SK-N-SH (cell line): Measurements from ENCODE around the gene SRGAP3. TPM values are rescaled to one million over a fixed set of nuclear protein-coding genes. Genes with fewer than 3 reads are reported as not detected.

Experiments used
- CTCF ChIA-PET: fragments of 300-600, 350-600 bp; formaldehyde crosslinking; extraction: SDS; loops from one replicate; lab custom pipeline; 2021; lab: Yijun Ruan, JAX
- POLR2A ChIA-PET: fragments of 350-600 bp; sonication (Branson Sonifier 250); formaldehyde crosslinking; extraction: SDS; loops from one replicate; lab custom pipeline; 2020; ENCODE audit warnings: antibody characterized with exemption, inconsistent platforms; lab: Yijun Ruan, JAX
- DNase-seq: peaks from one replicate; pipeline ENCODE4 v3.0.0; 2012
- H2AFZ ChIP-seq: fragments of 200-600 bp; sonication (generic); 2 replicates; pipeline ENCODE4 v1.8.1; 2016; ENCODE audit warnings: antibody characterized with exemption, mild to moderate bottlenecking, low read depth
- H3F3A ChIP-seq: fragments of 200-600 bp; sonication (generic); replicated peaks from 2 replicates; pipeline ENCODE3; 2016; ENCODE audit warnings: antibody characterized with exemption, mild to moderate bottlenecking; ENCODE audit not compliant: insufficient read depth
- H3K27ac ChIP-seq, 2 experiments: fragments of 200-500 bp in 1 of 2; fragments of 200-600 bp in 1 of 2; sonication (Bioruptor generic) in 1 of 2; sonication (generic), shearing (Covaris generic) in 1 of 2; 2 replicates each; pipeline versions ENCODE4 v1.5.1 to v1.6.1; 2014 to 2016; ENCODE audit warnings: low read depth in 2 of 2, inconsistent platforms in 1 of 2, low read length in 1 of 2, mild to moderate bottlenecking in 1 of 2, mixed read lengths in 1 of 2
- H3K27me3 ChIP-seq: fragments of 200-600 bp; sonication (generic), shearing (Covaris generic); 2 replicates; pipeline ENCODE4 v1.6.1; 2016; ENCODE audit warnings: mixed run types; ENCODE audit not compliant: insufficient read depth
- H3K36me3 ChIP-seq, 2 experiments: fragments of 200-500 bp in 1 of 2; fragments of 200-600 bp in 1 of 2; sonication (Bioruptor generic) in 1 of 2; sonication (generic) in 1 of 2; replicated peaks in 1 of 2; 2 replicates each; pipeline versions ENCODE3 to v1.5.1; 2014 to 2016; ENCODE audit warnings: low read length in 1 of 2, mild to moderate bottlenecking in 1 of 2; ENCODE audit not compliant: insufficient read depth in 2 of 2, control insufficient read depth in 1 of 2
- H3K4me1 ChIP-seq, 2 experiments: fragments of 200-500 bp in 1 of 2; fragments of 200-600 bp in 1 of 2; sonication (Bioruptor generic) in 1 of 2; sonication (generic), shearing (Covaris generic) in 1 of 2; 2 replicates each; pipeline versions ENCODE4 v1.5.1 to v1.6.1; 2014 to 2016; ENCODE audit warnings: low read depth in 1 of 2, low read length in 1 of 2, mixed run types in 1 of 2; ENCODE audit not compliant: insufficient read depth in 2 of 2, control insufficient read depth in 1 of 2
- H3K4me2 ChIP-seq: fragments of 200-600 bp; sonication (generic), shearing (Covaris generic); 2 replicates; pipeline ENCODE4 v1.6.1; 2017; ENCODE audit warnings: mixed run types
- H3K4me3 ChIP-seq, 2 experiments: fragments of 200-500 bp in 1 of 2; fragments of 200-600 bp in 1 of 2; sonication (Bioruptor generic) in 1 of 2; sonication (generic), shearing (Covaris generic) in 1 of 2; 2 replicates each; pipeline versions ENCODE4 v1.5.1 to v1.8.1; 2014 to 2016; ENCODE audit warnings: low read depth in 2 of 2, inconsistent platforms in 1 of 2, low read length in 1 of 2, mild to moderate bottlenecking in 1 of 2, mixed read lengths in 1 of 2, moderate library complexity in 1 of 2
- H3K79me2 ChIP-seq: fragments of 200-600 bp; sonication (generic); 2 replicates; pipeline ENCODE4 v1.8.1; 2017; ENCODE audit warnings: mild to moderate bottlenecking; ENCODE audit not compliant: insufficient read depth
- H3K9ac ChIP-seq: fragments of 200-600 bp; sonication (generic); 2 replicates; pipeline ENCODE4 v1.6.1; 2017; ENCODE audit warnings: mixed run types
- H3K9me2 ChIP-seq: fragments of 200-600 bp; sonication (generic); 2 replicates; pipeline ENCODE4 v1.6.1; 2017; ENCODE audit warnings: mixed run types
- H3K9me3 ChIP-seq: fragments of 200-600 bp; sonication (generic); 2 replicates; pipeline ENCODE4 v1.6.1; 2017; ENCODE audit warnings: mixed run types, mild to moderate bottlenecking, moderate library complexity
- H4K20me1 ChIP-seq: fragments of 200-600 bp; sonication (generic); 2 replicates; pipeline ENCODE4 v1.6.1; 2017; ENCODE audit warnings: mild to moderate bottlenecking, mixed run types; ENCODE audit not compliant: insufficient read depth
- CHD2 ChIP-seq: fragments of 150-350 bp; IDR thresholded peaks from 2 replicates; pipeline ENCODE4 v1.6.1; 2018; ENCODE audit warnings: low read length; ENCODE audit not compliant: partially characterized antibody
- CTCF ChIP-seq: fragments of 200-600 bp; sonication (generic); IDR thresholded peaks from 2 replicates; pipeline ENCODE4 v1.6.1; 2017; ENCODE audit warnings: antibody characterized with exemption, mild to moderate bottlenecking, moderate library complexity
- ELF1 ChIP-seq: IDR thresholded peaks from 2 replicates; pipeline ENCODE4 v1.4.0; 2012
- EZH2phosphoT487 ChIP-seq: fragments of 200-600 bp; sonication (generic); IDR thresholded peaks from 2 replicates; pipeline ENCODE4 v1.6.1; 2017; ENCODE audit warnings: low read depth, mixed run types, mild to moderate bottlenecking, antibody characterized with exemption, moderate library complexity, borderline replicate concordance
- FOSL2 ChIP-seq: IDR thresholded peaks from 2 replicates; pipeline ENCODE4 v1.4.0; 2012; ENCODE audit warnings: low read depth, mild to moderate bottlenecking, moderate library complexity, borderline replicate concordance
- FOXJ3 ChIP-seq: sonication (generic); formaldehyde crosslinking; IDR thresholded peaks from 2 replicates; pipeline ENCODE4 v1.5.1; 2020; ENCODE audit warnings: mild to moderate bottlenecking, missing genetic modification reagents
- FOXM1 ChIP-seq: IDR thresholded peaks from 2 replicates; pipeline ENCODE4 v1.4.0; 2012; ENCODE audit warnings: low read depth, mild to moderate bottlenecking
- GATA2 ChIP-seq: sonication (generic); formaldehyde crosslinking; IDR thresholded peaks from 2 replicates; pipeline ENCODE4 v1.5.0; 2020; ENCODE audit warnings: mild to moderate bottlenecking, missing genetic modification reagents
- IRF3 ChIP-seq: fragments of 150-350 bp; IDR thresholded peaks from 2 replicates; pipeline ENCODE4 v1.6.1; 2016; ENCODE audit warnings: mild to moderate bottlenecking, low read depth, low read length
- JUND ChIP-seq: IDR thresholded peaks from 2 replicates; pipeline ENCODE4 v1.4.0; 2012
- NRF1 ChIP-seq: IDR thresholded peaks from 2 replicates; pipeline ENCODE4 v1.6.1; 2012; ENCODE audit warnings: low read depth, mild to moderate bottlenecking, low read length
- RAD21 ChIP-seq: IDR thresholded peaks from 2 replicates; pipeline ENCODE4 v1.6.1; 2012; ENCODE audit warnings: mild to moderate bottlenecking, low read length
- RCOR1 ChIP-seq: fragments of 150-350 bp; IDR thresholded peaks from 2 replicates; pipeline ENCODE4 v1.6.1; 2017; ENCODE audit warnings: antibody characterized with exemption, low read length
- REST ChIP-seq: IDR thresholded peaks from 2 replicates; pipeline ENCODE4 v1.6.1; 2012; ENCODE audit warnings: mild to moderate bottlenecking, low read depth, low read length, moderate library complexity
- RFX5 ChIP-seq: IDR thresholded peaks from 2 replicates; pipeline ENCODE4 v1.6.1; 2012; ENCODE audit warnings: mild to moderate bottlenecking, improper control_type of control experiment, low read length
- RXRA ChIP-seq: IDR thresholded peaks from 2 replicates; pipeline ENCODE4 v1.4.0; 2012; ENCODE audit warnings: low read depth, mild to moderate bottlenecking, borderline replicate concordance
- SMC3 ChIP-seq: IDR thresholded peaks from 2 replicates; pipeline ENCODE4 v1.6.1; 2012; ENCODE audit warnings: low read depth, low read length, improper control_type of control experiment
- TAF1 ChIP-seq: IDR thresholded peaks from 2 replicates; pipeline ENCODE4 v1.6.1; 2012; ENCODE audit warnings: low read depth, mild to moderate bottlenecking, low read length, moderate library complexity, borderline replicate concordance
- TCF12 ChIP-seq: IDR thresholded peaks from 2 replicates; pipeline ENCODE4 v1.4.0; 2012
- USF2 ChIP-seq: fragments of 150-350 bp; IDR thresholded peaks from 2 replicates; pipeline ENCODE4 v1.6.1; 2017; ENCODE audit warnings: antibody characterized with exemption, low read length, low read depth, borderline replicate concordance
- WGBS: methylation state at CpG from one replicate; pipeline ENCODE4 v1.1.6; 2017; ENCODE audit warnings: low lambda C conversion rate; 5-methylcytosine and 5-hydroxymethylcytosine counted together
- polyA plus RNA-seq, 3 experiments: library from polyadenylated mRNA; depleted of rRNA; stranded (reverse); fragments of >200 nt; gene quantifications; 2 replicates each; pipeline ENCODE4 v1.2.3, GENCODE V29; 2012

The SRGAP3 gene
- polyA plus RNA-seq, 1 of the 3 experiments (the other 2 are of a cell fraction), result 2.8 TPM

- no peaks in the 10 kb centered on the region for H3K9me2 ChIP-seq
- WGBS, result 14% methylated on average over 6 of the region's 6 CpGs
- peaks cover 16 to 21% of the 10 kb centered on the region in 2 experiments for H3K36me3 ChIP-seq
- H3K27ac ChIP-seq, result peak overlapping the region in 1 of 2 experiments; percentile 77; a peak in 3 of 4 replicates
- peaks cover 11 to 17% of the 10 kb centered on the region in 2 experiments; a peak in 3 of 4 replicates for H3K4me1 ChIP-seq
- peak overlapping the region; percentile 40; the same call in 1 of the 2 replicates for H2AFZ ChIP-seq
- TF ChIP-seq FOSL2, result no peak
- no peak for TF ChIP-seq USF2
- TF ChIP-seq ELF1, result no peak
- TF ChIP-seq RFX5, result no peak
- TF ChIP-seq RCOR1, result no peak
- no peaks in the 10 kb centered on the region for H4K20me1 ChIP-seq
- DNase-seq, result no peak
- H3K4me2 ChIP-seq, result peak overlapping the region; percentile 81
- POLR2A ChIA-PET, result no interaction called here
- H3K9ac ChIP-seq, result peak overlapping the region; percentile 73
- peaks cover 58% of the 10 kb centered on the region for H3K79me2 ChIP-seq
- CTCF ChIA-PET, result interaction anchor here (1.3 to 1.5 kb wide), 3 partner anchors 10 to 193 kb away, joined by 4 read pairs; partner anchors contain the start of gene OXTR
- H3K9me3 ChIP-seq, result no peaks in the 10 kb centered on the region
- peaks cover 15% of the 10 kb centered on the region for H3F3A ChIP-seq
- peak overlapping the region; percentile 80 to 97 for H3K4me3 ChIP-seq
- no peaks in the 10 kb centered on the region for H3K27me3 ChIP-seq
Observed at GRCh38 chr3:8962226-8962861, 287.1 kb downstream of the SRGAP3 start.

- Histone ChIP-seq H2AFZ (no peak overlapping the region), H3K9me3 (no peaks in the 10 kb centered on the region), H4K20me1 (no peaks in the 10 kb centered on the region), H3K4me3 (no peak overlapping the region), H3K79me2 (peaks cover 85% of the 10 kb centered on the region), H3K9ac (no peak overlapping the region), H3K27me3 (no peaks in the 10 kb centered on the region), H3K4me1 (peaks cover 9 to 18% of the 10 kb centered on the region in 2 experiments; a peak in 3 of 4 replicates), H3K36me3 (peaks cover 27 to 28% of the 10 kb centered on the region in 2 experiments), H3K4me2 (no peak overlapping the region), H3K27ac (no peak overlapping the region), H3K9me2 (no peaks in the 10 kb centered on the region), H3F3A (peaks cover 11% of the 10 kb centered on the region)
- WGBS, result 93% methylated on average over 8 of the region's 8 CpGs
- CTCF ChIA-PET, result interaction anchor here (1.0 to 1.7 kb wide), 2 partner anchors 11 to 190 kb away, joined by 3 to 8 read pairs; partner anchors contain the start of gene OXTR
- POLR2A ChIA-PET, result no interaction called here
- no peak for DNase-seq
- TF ChIP-seq REST, result no peak
- TF ChIP-seq EZH2phosphoT487, result no peak
- no peak for TF ChIP-seq SMC3
- no peak for TF ChIP-seq FOXJ3 (CRISPR knock-in tag)
- TF ChIP-seq RCOR1, result no peak
- no peak for TF ChIP-seq CTCF
- no peak for TF ChIP-seq RXRA
- no peak for TF ChIP-seq RAD21
- no peak for TF ChIP-seq RFX5
- TF ChIP-seq TCF12, result no peak
- no peak for TF ChIP-seq NRF1
- no peak for TF ChIP-seq JUND
- no peak for TF ChIP-seq IRF3
- TF ChIP-seq GATA2 (CRISPR knock-in tag), result no peak
- no peak for TF ChIP-seq CHD2
- TF ChIP-seq TAF1, result no peak
- no peak for TF ChIP-seq FOXM1
Observed at GRCh38 chr3:8959668-8960067, 289.8 kb downstream of the SRGAP3 start.
